IPS-NIHi7 (cell line): ENCODE measurements around the gene CPLANE1.
"Not testable (repeated sequence)": the region's sequence is repeated elsewhere in the genome, so short reads cannot be mapped to it uniquely, and the experiment has no call there.

Experiments
- DNase-seq: peaks from one replicate; pipeline ENCODE4 v3.0.0; 2012; ENCODE audit warnings: mixed read lengths; ENCODE audit errors: extremely low spot score

The CPLANE1 gene

GRCh38 chr5:37121027-37121426, 128.1 kb downstream of the CPLANE1 start:
- no peak for DNase-seq

GRCh38 chr5:37120270-37120669, 128.9 kb downstream of the CPLANE1 start:
- DNase-seq: no peak

- no peak for DNase-seq
Observed at GRCh38 chr5:37116359-37116758, 132.8 kb downstream of the CPLANE1 start.

GRCh38 chr5:37112383-37112991, 136.7 kb downstream of the CPLANE1 start:
- DNase-seq: no peak

- no peak for DNase-seq
Observed at GRCh38 chr5:37111426-37112382, 137.5 kb downstream of the CPLANE1 start.

GRCh38 chr5:37110135-37110534, 139.0 kb downstream of the CPLANE1 start:
- DNase-seq: no peak

- no peak for DNase-seq
Observed at GRCh38 chr5:37109338-37109737, 139.8 kb downstream of the CPLANE1 start.

GRCh38 chr5:37103302-37103701, 145.9 kb downstream of the CPLANE1 start:
- no peak for DNase-seq

- not testable (repeated sequence) for DNase-seq
Observed at GRCh38 chr5:37099267-37099666, 149.9 kb downstream of the CPLANE1 start.

- peak; percentile 18 for DNase-seq
Observed at GRCh38 chr5:37093795-37094194, 155.4 kb downstream of the CPLANE1 start.

GRCh38 chr5:37090781-37091180, 158.4 kb downstream of the CPLANE1 start:
- no peak for DNase-seq

- DNase-seq: no peak
Observed at GRCh38 chr5:37090123-37090726, 159.0 kb downstream of the CPLANE1 start.

GRCh38 chr5:37088009-37088408, 161.2 kb downstream of the CPLANE1 start:
- DNase-seq: no peak

GRCh38 chr5:37086466-37087173, 162.6 kb downstream of the CPLANE1 start:
- DNase-seq: peak; percentile 23

- DNase-seq: not testable (repeated sequence)
Observed at GRCh38 chr5:37086026-37086425, 163.2 kb downstream of the CPLANE1 start.

GRCh38 chr5:37082977-37083376, 166.2 kb downstream of the CPLANE1 start:
- not testable (repeated sequence) for DNase-seq

- DNase-seq: no peak
Observed at GRCh38 chr5:37080697-37081096, 168.5 kb downstream of the CPLANE1 start.

GRCh38 chr5:37077146-37077545, 172.0 kb downstream of the CPLANE1 start:
- DNase-seq: no peak

GRCh38 chr5:37075399-37075950, 173.7 kb downstream of the CPLANE1 start:
- DNase-seq: no peak

GRCh38 chr5:37071901-37072581, 177.1 kb downstream of the CPLANE1 start:
- no peak for DNase-seq

GRCh38 chr5:37071487-37071886, 177.7 kb downstream of the CPLANE1 start:
- DNase-seq: no peak
